Measurements from ENCODE around the gene CLDN20. TPM values are rescaled to one million over a fixed set of nuclear protein-coding genes. Genes with fewer than 3 reads are reported as not detected.
"Not testable (repeated sequence)": the region's sequence is repeated elsewhere in the genome, so short reads cannot be mapped to it uniquely, and the experiment has no call there.

CLDN20 gene
- total RNA-seq, 3 donors from 2014 or later: not detected

DNA sequence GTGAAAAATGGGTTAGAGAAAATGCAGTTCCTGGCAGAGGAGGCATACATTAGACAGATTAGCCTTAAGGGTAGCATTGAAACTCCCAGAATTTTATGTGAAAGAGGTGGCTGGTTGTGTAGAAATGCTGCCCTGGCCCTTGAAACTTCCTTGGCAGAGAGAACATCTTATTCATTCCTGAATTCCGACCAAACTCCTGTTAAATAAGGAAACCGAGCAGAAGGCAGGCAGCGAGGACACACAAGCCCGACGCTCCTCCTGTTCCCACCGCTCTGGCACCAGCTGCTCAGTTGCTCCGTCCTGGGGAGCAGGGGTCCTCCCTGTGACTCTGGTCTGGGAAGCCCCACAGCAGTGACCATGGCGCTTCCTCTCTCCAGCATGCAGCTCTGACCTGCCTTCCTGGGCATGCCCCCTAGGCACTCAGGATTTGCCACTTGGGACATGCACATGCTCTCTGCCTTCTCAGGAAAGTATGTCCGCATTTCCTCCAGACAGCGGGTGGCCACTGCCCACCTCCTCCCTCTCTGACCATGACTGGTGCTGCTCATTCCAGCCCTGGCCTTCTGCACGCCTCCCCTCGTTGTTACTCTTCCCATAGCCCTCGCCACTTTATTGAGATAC lies 35.2 kb upstream of the CLDN20 start:
- Histone ChIP-seq H3K4me1 (ENCODE audit: low read depth) (no peaks in the 10 kb centered on the region), H3K4me3 (no peak overlapping the region), H3K36me3 (ENCODE audit: low read depth) (no peaks in the 10 kb centered on the region), H3K9me3 (no peaks in the 10 kb centered on the region)
- no peak for ATAC-seq
- no peak for DNase-seq
- intact Hi-C loops (cut with DNase I, micrococcal nuclease): no loop called here
- TF ChIP-seq, protein P1, sequence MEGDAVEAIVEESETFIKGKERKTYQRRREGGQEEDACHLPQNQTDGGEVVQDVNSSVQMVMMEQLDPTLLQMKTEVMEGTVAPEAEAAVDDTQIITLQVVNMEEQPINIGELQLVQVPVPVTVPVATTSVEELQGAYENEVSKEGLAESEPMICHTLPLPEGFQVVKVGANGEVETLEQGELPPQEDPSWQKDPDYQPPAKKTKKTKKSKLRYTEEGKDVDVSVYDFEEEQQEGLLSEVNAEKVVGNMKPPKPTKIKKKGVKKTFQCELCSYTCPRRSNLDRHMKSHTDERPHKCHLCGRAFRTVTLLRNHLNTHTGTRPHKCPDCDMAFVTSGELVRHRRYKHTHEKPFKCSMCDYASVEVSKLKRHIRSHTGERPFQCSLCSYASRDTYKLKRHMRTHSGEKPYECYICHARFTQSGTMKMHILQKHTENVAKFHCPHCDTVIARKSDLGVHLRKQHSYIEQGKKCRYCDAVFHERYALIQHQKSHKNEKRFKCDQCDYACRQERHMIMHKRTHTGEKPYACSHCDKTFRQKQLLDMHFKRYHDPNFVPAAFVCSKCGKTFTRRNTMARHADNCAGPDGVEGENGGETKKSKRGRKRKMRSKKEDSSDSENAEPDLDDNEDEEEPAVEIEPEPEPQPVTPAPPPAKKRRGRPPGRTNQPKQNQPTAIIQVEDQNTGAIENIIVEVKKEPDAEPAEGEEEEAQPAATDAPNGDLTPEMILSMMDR (IDR thresholded peaks at IDR 0.05): no peak

DNA sequence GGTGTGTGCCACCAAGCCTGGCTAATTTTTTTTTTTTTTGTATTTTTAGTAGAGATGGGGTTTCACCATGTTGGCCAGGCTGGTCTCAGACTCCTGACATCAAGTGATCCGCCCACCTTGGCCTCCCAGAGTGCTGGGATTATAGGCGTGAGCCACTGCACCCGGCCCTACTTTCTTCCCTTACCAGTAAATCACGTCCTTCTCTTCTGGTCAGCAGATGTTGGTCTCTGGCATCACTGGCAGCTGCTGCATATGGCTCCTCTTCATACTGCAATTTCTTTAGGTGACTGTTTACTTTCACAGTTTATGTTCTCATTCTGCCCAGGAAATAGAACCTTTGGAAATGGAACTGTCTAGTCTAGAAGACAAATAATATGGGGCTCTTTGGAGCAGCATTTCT lies 32.8 kb upstream of the CLDN20 start:
- H3K36me3 ChIP-seq (ENCODE audit: low read depth); ATAC-seq; intact Hi-C loops (cut with DNase I, micrococcal nuclease); H3K4me3 ChIP-seq; DNase-seq; H3K9me3 ChIP-seq; H3K4me1 ChIP-seq (ENCODE audit: low read depth): not testable (repeated sequence)

DNA sequence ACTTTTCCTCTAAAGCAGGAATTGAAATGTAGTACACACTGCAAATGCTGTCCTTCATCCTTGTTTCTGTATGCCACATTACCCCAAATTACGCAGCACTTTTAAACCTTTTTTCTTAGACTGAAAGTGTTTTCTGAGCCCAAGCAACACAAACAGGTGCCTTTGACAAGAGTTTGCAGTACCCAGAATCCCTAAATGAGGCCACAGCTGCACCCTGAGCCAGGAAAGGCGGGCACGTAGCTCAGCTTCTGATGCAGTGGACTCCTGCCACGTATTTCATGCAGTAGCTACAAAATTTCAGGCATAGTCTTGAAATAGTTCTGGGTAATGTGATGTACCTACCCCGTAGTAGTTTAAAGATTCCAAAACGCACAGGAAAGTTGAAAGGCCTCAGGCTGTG lies 31.0 kb upstream of the CLDN20 start:
- Histone ChIP-seq H3K36me3 (ENCODE audit: low read depth) (no peaks in the 10 kb centered on the region), H3K4me3 (no peak overlapping the region), H3K9me3 (no peaks in the 10 kb centered on the region), H3K4me1 (ENCODE audit: low read depth) (no peaks in the 10 kb centered on the region)
- ATAC-seq (no peak), DNase-seq (no peak)
- TF ChIP-seq, protein P1 (IDR thresholded peaks at IDR 0.05): no peak
- intact Hi-C loops (cut with DNase I, micrococcal nuclease): no loop called here

DNA sequence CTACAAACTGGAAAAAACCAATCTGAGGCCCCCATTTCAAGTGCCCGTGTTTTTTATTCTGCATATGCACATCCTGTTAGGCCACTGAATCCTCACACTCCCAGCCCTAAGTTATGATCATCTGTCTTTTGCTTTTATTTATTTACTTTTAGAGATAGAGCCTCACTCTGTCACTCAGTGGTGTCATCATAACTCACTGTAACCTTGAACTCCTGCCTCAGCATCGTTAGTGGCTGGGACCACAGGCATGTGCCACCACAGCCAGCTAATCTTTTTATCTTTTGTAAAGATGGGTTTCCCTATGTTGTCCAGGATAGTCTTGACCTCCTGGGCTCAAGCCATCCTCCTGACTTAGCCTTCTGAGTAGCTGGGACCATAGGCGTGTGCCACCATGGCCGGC lies 29.6 kb upstream of the CLDN20 start:
- TF ChIP-seq, protein P1 (IDR thresholded peaks at IDR 0.05): no peak
- intact Hi-C loops (cut with DNase I, micrococcal nuclease): no loop called here
- DNase-seq: no peak

DNA sequence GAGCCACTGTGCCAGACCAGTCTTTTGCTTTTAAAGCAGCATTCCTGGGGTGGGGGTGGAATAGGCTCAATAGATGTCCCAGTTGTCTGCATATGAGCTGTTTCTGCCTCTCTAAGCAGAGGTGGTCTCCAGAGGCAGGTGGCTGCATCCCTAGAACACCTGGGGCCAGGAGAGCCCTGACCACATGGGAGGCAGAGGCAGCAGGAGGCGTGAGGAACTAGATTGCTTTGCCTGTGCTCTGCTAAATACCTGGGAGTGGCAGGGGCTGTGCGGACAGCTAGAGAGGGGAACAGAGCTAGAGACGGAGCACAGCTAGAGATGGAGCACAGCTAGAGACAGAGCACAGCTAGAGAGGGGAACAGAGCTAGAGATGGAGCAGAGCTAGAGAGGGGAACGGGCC lies 29.1 kb upstream of the CLDN20 start:
- H3K36me3 ChIP-seq (ENCODE audit: low read depth): no peaks in the 10 kb centered on the region
- intact Hi-C loops (cut with DNase I, micrococcal nuclease): no loop called here
- TF ChIP-seq, protein P1 (IDR thresholded peaks at IDR 0.05): no peak
- H3K9me3 ChIP-seq: no peaks in the 10 kb centered on the region
- H3K4me1 ChIP-seq (ENCODE audit: low read depth): no peaks in the 10 kb centered on the region
- H3K4me3 ChIP-seq: no peak overlapping the region
- ATAC-seq (no peak), DNase-seq (no peak)

More for the DNA sequence above, 29.6 kb upstream of the CLDN20 start:
- Histone ChIP-seq H3K36me3 (ENCODE audit: low read depth) (no peaks in the 10 kb centered on the region), H3K9me3 (no peaks in the 10 kb centered on the region), H3K4me3 (no peak overlapping the region), H3K4me1 (ENCODE audit: low read depth) (no peaks in the 10 kb centered on the region)
- no peak for ATAC-seq

DNA sequence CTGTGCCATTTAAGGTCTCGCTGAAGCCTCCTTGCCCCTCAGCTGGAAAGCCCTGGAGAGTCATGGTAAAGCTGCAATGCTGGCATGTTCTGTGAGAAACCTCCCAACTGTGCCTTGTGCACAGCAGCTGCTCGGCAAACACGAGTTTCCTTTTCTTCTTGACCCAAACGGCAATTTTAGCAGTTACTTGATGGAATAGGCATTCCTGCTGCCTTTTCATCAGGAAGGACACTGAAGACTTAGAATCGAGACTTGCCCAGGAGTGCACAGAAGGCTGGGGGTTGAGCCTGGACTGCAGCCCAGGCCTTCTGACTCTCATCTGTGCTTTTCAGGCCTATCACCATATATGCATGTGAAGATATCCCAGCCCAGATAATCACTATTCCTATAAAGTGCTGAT lies 28.7 kb upstream of the CLDN20 start:
- Histone ChIP-seq H3K4me1 (ENCODE audit: low read depth) (no peaks in the 10 kb centered on the region), H3K9me3 (no peaks in the 10 kb centered on the region), H3K4me3 (no peak overlapping the region), H3K36me3 (ENCODE audit: low read depth) (no peaks in the 10 kb centered on the region)
- TF ChIP-seq, protein P1 (IDR thresholded peaks at IDR 0.05): no peak
- DNase-seq (no peak), ATAC-seq (no peak)
- intact Hi-C loops (cut with DNase I, micrococcal nuclease): no loop called here

Data from mucosa of descending colon (tissue), 3 donors.